ENCODE data around the gene DECR2. TPM values are rescaled to one million over a fixed set of nuclear protein-coding genes. Genes with fewer than 3 reads are reported as not detected.

DECR2 gene
- total RNA-seq, 4 donors from 2014 or later, result 10.6 to 106 (median 31.9) TPM

GRCh38 chr16:444027-444426, 42.3 kb downstream of the DECR2 start:
- H3K4me1 ChIP-seq, result no peaks in the 10 kb centered on the region
- TF ChIP-seq CTCF (IDR thresholded peaks at IDR 0.05), result no peak
- no peak for TF ChIP-seq POLR2A (IDR thresholded peaks at IDR 0.05)
- intact Hi-C loops (cut with DNase I; ENCODE audit: low total_unique reads), result no loop called here
- H3K27ac ChIP-seq, result no peak overlapping the region
- H3K36me3 ChIP-seq, result no peaks in the 10 kb centered on the region
- H3K27me3 ChIP-seq, result no peaks in the 10 kb centered on the region
- no peak overlapping the region for H3K4me3 ChIP-seq
- no peaks in the 10 kb centered on the region for H3K9me3 ChIP-seq
- DNase-seq, result no peak

GRCh38 chr16:445566-445965, 43.9 kb downstream of the DECR2 start:
- Histone ChIP-seq H3K27ac (no peak overlapping the region), H3K36me3 (no peaks in the 10 kb centered on the region), H3K9me3 (no peaks in the 10 kb centered on the region), H3K4me3 (no peak overlapping the region), H3K4me1 (no peaks in the 10 kb centered on the region), H3K27me3 (no peaks in the 10 kb centered on the region)
- DNase-seq, result no peak
- intact Hi-C loops (cut with DNase I; ENCODE audit: low total_unique reads), result no loop called here
- TF ChIP-seq POLR2A (IDR thresholded peaks at IDR 0.05), result no peak
- TF ChIP-seq CTCF (IDR thresholded peaks at IDR 0.05), result no peak

GRCh38 chr16:450385-450784, 48.7 kb downstream of the DECR2 start:
- Histone ChIP-seq H3K4me3 (no peak overlapping the region), H3K9me3 (no peaks in the 10 kb centered on the region), H3K27ac (no peak overlapping the region), H3K27me3 (no peaks in the 10 kb centered on the region), H3K36me3 (no peaks in the 10 kb centered on the region), H3K4me1 (no peaks in the 10 kb centered on the region)
- intact Hi-C loops (cut with DNase I; ENCODE audit: low total_unique reads), result no loop called here
- TF ChIP-seq CTCF (IDR thresholded peaks at IDR 0.05), result no peak
- no peak for TF ChIP-seq POLR2A (IDR thresholded peaks at IDR 0.05)
- DNase-seq, result no peak

GRCh38 chr16:450785-451512, 49.3 kb downstream of the DECR2 start:
- Histone ChIP-seq H3K9me3 (no peaks in the 10 kb centered on the region), H3K27me3 (no peaks in the 10 kb centered on the region), H3K27ac (no peak overlapping the region), H3K4me3 (no peak overlapping the region), H3K4me1 (no peaks in the 10 kb centered on the region), H3K36me3 (no peaks in the 10 kb centered on the region)
- TF ChIP-seq POLR2A (IDR thresholded peaks at IDR 0.05) (no peak), CTCF (IDR thresholded peaks at IDR 0.05) (no peak)
- DNase-seq, result no peak
- intact Hi-C loops (cut with DNase I; ENCODE audit: low total_unique reads), result no loop called here

- Histone ChIP-seq H3K36me3 (no peaks in the 10 kb centered on the region), H3K4me3 (no peak overlapping the region), H3K4me1 (peaks cover 3% of the 10 kb centered on the region in 2 donors), H3K27ac (no peak overlapping the region), H3K9me3 (no peaks in the 10 kb centered on the region), H3K27me3 (no peaks in the 10 kb centered on the region)
- no peak for DNase-seq
- no peak for TF ChIP-seq POLR2A (IDR thresholded peaks at IDR 0.05)
- TF ChIP-seq CTCF (IDR thresholded peaks at IDR 0.05), result no peak
- intact Hi-C loops (cut with DNase I; ENCODE audit: low total_unique reads), result no loop called here
Observed at GRCh38 chr16:454397-454940, 52.8 kb downstream of the DECR2 start.

All from uterus (tissue), 4 donors.